ENCODE results near the gene PARD6B. TPM values are rescaled to one million over a fixed set of nuclear protein-coding genes. Genes with fewer than 3 reads are reported as not detected.

PARD6B gene
- total and polyA plus RNA-seq, 2 of the 13 experiments (the other 11 are each of a cell fraction or from before 2014, with no cell fraction given) = 6.9 to 22.2 TPM

GRCh38 chr20:50794846-50795634, 63.7 kb downstream of the PARD6B start, which contains the start of gene BCAS4 (continued):
- TF ChIP-seq ZNF546 (CRISPR knock-in tag; conservative IDR thresholded peaks at IDR 0.05) (peak; percentile 95), ZNF883 (CRISPR knock-in tag; IDR thresholded peaks at IDR 0.05; ENCODE audit: not compliant biosample characterization) (peak; percentile 76), TMF1 (CRISPR knock-in tag; IDR thresholded peaks at IDR 0.05; ENCODE audit: low read depth) (0 out of 2 replicates have a peak, but pooled peaks have one; percentile 47), AHR (CRISPR knock-in tag; IDR thresholded peaks at IDR 0.05) (peak; percentile 61; the same call in 1 of the 2 replicates), SMAD1 (CRISPR knock-in tag; IDR thresholded peaks at IDR 0.05; ENCODE audit: borderline replicate concordance, low read depth) (peak; percentile 67; the same call in 1 of the 2 replicates), AKAP8 (CRISPR knock-in tag; IDR thresholded peaks at IDR 0.05) (no peak), ZNF317 (CRISPR knock-in tag; IDR thresholded peaks at IDR 0.05) (0 out of 2 replicates have a peak, but pooled peaks have one; percentile 36), SAP130 (CRISPR knock-in tag; IDR thresholded peaks at IDR 0.05; ENCODE audit: low read depth) (peak; percentile 77), ZNF644 (CRISPR knock-in tag; IDR thresholded peaks at IDR 0.05; ENCODE audit: low read depth) (no peak), ZNF784 (CRISPR knock-in tag; IDR thresholded peaks at IDR 0.05; ENCODE audit: borderline replicate concordance) (peak; percentile 41; the same call in 1 of the 2 replicates), IKZF1 (IDR thresholded peaks at IDR 0.05) (no peak), SP1 (IDR thresholded peaks at IDR 0.05) (no peak), SP1 (CRISPR knock-in tag; IDR thresholded peaks at IDR 0.05) (peak; percentile 55), HBP1 (CRISPR knock-in tag; IDR thresholded peaks at IDR 0.05; ENCODE audit: low read depth) (peak; percentile 51), ZNF232 (CRISPR knock-in tag; IDR thresholded peaks at IDR 0.05; ENCODE audit: borderline replicate concordance) (peak; percentile 32; the same call in 1 of the 2 replicates), XRCC5 (optimal IDR thresholded peaks at IDR 0.05; ENCODE audit: low read length) (peak; percentile 82), PAWR (CRISPR knock-in tag; IDR thresholded peaks at IDR 0.05; ENCODE audit: borderline replicate concordance) (0 out of 2 replicates have a peak, but pooled peaks have one; percentile 40)
- TF ChIP-seq, protein P1, sequence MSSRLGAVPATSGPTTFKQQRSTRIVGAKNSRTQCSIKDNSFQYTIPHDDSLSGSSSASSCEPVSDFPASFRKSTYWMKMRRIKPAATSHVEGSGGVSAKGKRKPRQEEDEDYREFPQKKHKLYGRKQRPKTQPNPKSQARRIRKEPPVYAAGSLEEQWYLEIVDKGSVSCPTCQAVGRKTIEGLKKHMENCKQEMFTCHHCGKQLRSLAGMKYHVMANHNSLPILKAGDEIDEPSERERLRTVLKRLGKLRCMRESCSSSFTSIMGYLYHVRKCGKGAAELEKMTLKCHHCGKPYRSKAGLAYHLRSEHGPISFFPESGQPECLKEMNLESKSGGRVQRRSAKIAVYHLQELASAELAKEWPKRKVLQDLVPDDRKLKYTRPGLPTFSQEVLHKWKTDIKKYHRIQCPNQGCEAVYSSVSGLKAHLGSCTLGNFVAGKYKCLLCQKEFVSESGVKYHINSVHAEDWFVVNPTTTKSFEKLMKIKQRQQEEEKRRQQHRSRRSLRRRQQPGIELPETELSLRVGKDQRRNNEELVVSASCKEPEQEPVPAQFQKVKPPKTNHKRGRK (CRISPR knock-in tag; IDR thresholded peaks at IDR 0.05) = no peak
- TF ChIP-seq, protein P2, sequence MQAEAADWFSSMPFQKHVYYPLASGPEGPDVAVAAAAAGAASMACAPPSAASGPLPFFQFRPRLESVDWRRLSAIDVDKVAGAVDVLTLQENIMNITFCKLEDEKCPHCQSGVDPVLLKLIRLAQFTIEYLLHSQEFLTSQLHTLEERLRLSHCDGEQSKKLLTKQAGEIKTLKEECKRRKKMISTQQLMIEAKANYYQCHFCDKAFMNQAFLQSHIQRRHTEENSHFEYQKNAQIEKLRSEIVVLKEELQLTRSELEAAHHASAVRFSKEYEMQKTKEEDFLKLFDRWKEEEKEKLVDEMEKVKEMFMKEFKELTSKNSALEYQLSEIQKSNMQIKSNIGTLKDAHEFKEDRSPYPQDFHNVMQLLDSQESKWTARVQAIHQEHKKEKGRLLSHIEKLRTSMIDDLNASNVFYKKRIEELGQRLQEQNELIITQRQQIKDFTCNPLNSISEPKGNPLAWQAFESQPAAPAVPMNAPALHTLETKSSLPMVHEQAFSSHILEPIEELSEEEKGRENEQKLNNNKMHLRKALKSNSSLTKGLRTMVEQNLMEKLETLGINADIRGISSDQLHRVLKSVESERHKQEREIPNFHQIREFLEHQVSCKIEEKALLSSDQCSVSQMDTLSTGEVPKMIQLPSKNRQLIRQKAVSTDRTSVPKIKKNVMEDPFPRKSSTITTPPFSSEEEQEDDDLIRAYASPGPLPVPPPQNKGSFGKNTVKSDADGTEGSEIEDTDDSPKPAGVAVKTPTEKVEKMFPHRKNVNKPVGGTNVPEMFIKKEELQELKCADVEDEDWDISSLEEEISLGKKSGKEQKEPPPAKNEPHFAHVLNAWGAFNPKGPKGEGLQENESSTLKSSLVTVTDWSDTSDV (CRISPR knock-in tag; IDR thresholded peaks at IDR 0.05) = peak; percentile 91; the same call in 1 of the 2 replicates
- TF ChIP-seq, protein P3, sequence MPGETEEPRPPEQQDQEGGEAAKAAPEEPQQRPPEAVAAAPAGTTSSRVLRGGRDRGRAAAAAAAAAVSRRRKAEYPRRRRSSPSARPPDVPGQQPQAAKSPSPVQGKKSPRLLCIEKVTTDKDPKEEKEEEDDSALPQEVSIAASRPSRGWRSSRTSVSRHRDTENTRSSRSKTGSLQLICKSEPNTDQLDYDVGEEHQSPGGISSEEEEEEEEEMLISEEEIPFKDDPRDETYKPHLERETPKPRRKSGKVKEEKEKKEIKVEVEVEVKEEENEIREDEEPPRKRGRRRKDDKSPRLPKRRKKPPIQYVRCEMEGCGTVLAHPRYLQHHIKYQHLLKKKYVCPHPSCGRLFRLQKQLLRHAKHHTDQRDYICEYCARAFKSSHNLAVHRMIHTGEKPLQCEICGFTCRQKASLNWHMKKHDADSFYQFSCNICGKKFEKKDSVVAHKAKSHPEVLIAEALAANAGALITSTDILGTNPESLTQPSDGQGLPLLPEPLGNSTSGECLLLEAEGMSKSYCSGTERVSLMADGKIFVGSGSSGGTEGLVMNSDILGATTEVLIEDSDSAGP (CRISPR knock-in tag; IDR thresholded peaks at IDR 0.05; ENCODE audit: borderline replicate concordance) = peak; percentile 78; the same call in 1 of the 2 replicates

All from HepG2 (cell line).